ENCODE measurements around the gene SUFU.
A peak's percentile ranks its signal among the peaks of the same experiment; 100 is the strongest.

SUFU gene

DNA sequence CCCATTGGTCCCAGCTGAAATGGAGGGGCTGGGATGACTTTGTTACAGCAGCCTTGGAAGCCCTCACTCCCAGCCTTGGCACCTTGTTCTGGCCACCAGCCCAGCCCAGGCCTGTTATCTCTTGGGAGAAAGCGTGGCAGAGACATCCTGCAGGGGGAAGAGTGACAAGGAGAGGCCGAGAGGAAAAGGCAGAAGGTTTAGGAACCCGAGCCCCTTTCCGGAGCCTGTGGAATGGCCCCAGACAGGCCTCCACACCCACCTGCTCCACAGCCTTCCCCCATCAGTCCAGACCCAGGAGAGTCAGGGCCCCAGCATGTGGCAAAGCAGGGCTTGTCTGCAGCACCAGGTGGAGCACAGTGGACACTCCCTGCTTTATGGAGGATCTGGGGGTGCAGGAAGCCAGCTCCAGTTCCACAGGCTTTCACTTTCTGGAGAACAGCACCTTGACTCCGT is 116.4 kb downstream of the SUFU start:
- DNase-seq (ENCODE audit: low spot score) = no peak

DNA sequence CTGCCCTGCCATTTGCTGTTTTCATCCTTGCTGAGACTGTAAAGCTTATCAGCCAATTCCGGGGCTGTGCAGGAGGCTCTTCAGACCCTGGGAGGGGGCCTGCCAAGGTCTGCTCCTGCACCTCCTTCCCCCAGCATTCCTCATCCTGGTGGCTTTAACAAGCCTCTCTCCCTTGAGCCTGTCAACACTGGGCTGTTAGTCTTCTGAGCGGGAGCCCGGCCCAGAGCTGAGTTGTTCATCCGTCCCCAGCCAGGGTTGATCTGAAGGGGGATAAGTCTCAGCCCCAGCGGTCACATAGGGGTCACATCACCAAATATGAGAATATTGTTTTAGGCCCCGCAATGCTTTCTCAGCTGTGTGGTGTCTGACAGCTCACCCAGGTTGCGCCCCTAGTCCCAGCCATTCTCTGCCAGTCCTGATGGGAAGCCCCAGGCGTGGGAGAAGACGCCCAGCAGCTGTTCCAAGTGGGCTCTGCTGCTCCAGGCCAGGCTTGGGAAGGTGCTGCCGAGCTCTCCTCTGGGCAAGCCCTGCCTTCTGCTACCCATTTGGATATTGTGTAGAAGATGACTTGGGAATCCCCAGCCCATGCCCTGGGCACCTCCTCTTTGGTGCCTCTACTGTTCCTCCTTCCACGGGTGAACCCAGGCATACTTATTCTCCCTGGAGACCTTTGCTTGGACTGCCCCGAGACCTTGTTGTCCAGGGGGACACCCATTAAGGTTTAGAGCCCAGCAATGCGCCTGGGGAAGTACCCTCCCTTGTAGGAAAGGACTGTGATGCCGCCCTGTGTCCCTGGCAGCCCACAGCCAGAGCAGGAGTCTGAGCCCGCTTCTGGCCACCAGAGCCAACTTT is 117.0 kb downstream of the SUFU start:
- DNase-seq (ENCODE audit: low spot score) = no peak

DNA sequence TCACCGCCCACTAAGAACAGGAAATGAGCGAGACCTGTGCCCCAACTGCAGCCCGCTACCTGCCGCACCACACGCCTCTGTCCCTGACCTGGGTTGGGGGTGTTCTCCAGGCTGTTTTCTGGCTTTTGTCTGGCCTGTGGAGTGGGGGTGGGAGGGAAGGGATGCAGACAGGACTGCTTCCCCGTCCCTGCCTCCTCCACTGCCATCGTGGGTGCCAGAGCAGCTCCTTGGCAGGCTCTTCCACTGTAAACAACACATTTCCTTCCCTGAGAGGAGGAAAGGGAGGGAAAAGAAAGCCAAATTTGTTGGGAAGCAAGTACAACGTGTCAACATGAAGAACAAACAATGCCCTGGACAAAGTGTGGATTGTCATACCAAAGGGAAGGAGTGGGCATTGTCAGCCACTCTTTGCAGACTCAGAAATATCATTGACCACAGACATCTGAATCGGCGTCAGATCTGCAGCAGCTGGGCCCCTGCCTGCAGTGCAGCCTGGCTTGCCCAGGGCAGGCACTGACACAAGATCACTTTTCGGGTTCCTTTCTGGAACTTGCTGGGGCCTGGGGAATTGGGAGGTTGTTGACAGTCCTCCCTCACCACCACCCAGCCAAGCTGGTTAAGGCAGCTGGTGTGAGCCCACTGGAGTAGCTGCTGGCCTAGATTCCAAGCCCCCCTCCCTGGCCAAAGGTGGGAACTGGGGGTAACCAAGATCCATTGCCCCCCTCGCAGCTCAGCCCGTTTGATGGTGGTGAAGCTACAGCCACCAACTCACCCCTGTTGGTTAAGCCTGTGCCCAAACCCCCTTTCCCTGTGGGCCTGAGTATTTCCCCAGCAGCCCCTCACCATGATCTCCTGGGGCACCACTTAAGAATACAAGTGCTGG is 117.9 kb downstream of the SUFU start:
- DNase-seq (ENCODE audit: low spot score) = peak; percentile 66

DNA sequence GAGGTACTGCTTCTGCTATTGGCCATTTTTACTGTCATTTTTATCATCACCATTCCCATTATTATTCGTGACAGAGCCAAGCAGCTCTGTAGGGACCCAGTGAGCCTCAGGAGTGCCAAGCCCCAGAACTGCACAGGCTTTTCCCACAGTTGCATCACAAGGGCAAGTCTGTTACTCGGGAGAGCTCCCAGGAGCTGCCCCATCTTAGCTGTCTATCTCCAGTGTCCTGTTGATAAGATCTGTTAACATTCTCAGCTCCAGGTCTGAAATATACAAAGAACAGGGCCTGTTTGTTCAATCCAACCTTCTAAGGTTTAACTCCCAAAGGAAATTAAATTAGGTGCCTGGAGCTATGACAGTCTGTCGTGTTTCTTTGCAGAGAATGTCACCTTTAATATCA is 120.3 kb downstream of the SUFU start:
- DNase-seq (ENCODE audit: low spot score) = no peak

DNA sequence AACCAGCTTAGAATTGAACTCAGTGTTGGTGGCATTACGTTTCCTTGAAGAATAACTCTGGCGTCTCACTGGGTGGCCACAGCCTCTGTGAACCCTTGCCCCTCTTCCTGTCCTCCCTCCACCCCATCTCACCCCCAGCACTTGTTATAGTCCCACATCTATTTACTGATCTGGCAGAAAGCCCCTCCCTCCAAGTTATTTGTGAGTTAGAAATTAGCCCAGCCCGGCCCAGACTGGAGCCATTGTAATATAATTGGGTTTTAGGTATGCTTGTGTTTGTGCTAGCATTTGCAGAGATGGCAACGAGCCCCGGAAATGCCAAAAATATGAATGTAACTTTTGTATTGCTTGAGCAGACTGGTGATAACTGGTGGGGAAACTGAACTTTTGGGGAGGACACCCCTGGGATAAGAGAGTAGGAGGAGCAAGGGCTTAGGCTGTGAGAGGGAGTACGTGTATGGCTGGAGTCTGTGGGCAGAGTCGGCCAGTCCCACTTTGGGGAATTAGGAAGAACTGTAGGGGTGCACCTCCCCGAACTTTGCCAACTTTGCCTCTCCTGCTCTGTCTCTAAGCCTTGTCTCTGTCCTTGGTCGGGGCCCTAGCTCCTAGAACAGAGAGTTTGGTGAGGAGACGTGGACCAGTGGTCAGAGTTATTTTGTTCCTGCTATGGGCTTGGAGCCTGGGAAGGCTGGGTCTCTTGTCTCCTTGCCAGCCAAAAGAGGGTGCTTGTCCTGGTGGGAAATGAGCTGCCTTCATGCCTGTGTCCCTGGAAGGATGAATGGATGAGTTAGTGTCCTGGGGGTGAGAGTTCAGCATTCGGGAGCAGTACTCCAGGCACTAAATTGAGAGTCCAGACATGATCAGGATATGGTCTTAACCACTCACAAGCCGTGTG is 121.2 kb downstream of the SUFU start:
- no peak for DNase-seq (ENCODE audit: low spot score)

DNA sequence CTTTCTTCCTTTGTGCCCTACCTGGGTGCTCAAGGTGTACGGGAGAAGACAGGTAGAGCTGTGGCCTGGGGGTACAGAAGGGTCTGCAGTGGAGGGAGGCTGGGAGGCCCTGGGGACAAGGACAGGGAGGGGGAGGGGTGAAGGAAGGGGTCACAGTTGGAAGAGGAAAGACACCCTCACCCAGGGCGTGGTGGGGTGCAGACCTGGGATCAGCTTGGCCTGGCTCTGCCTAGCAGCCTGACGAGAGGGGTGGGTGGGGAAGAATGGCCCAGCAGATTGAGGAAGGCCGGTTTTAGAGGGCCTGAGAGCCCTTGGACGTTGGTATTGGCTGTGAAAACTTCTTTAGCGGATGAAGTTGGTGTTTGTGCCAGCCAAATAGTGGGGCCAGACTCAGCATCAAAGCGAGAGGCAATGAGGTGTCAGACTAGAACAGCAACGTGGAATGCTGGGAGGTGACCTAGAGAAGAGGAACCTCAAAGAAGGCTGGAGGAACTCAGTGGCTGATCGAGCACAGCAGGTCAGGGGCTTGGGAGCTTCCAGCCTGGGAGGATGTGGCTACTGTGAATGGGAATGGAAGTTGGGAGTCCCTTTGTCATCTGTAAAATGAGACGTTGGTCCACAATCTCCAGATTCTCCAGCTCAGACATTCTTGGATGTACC is 122.4 kb downstream of the SUFU start:
- peak; percentile 13 for DNase-seq (ENCODE audit: low spot score)

DNA sequence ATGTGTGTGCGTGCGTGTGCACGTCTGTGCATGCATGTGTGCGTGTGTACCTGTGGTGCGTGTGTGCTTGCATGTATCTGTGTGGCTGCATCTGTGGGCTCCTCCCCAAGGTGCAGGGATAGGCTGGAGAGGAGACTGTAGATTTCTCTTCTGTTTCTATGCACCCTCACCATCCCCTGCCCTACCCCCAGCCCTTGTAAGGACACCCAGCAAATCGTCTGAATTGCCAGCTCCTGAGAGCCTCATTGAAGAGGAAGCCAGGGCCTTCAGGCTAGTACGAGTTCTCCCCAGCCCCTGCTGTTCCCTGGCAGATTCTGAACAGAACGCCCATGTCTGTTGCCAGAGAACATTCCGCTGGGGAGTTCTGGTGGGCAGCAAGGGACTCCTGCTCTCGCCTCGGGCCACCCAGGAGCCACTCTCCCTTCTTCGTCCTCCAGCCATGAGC is 123.5 kb downstream of the SUFU start:
- peak; percentile 73 for DNase-seq (ENCODE audit: low spot score)

DNA sequence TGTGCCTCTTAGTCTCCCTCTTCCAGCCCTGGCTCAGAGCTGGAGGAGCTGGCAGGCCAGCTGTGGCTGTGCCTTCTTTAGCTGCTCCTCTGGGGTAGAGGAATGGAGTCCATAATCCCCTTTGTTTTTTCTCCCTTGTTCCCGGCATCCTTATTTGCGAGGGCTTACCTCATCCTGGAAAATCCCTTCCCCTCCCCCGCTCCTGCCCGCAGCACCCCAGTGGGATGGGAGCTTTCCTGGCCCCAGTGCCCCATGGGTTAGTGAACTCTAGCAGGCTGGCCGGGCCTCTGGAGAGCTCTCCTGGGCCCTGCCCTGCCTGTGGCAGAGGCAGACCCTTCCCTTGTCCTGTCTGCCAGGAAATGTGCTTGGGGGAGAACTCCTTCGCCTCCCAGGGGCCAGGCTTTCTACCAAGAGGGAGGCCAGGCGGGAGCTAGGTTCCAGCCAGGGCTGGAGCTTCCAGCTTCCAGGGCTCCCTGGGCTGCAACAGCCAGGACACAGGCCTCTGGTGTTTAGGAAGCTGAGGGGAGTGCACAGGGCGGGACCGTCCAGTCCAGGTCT is 124.0 kb downstream of the SUFU start:
- DNase-seq (ENCODE audit: low spot score) = peak; percentile 31

DNA sequence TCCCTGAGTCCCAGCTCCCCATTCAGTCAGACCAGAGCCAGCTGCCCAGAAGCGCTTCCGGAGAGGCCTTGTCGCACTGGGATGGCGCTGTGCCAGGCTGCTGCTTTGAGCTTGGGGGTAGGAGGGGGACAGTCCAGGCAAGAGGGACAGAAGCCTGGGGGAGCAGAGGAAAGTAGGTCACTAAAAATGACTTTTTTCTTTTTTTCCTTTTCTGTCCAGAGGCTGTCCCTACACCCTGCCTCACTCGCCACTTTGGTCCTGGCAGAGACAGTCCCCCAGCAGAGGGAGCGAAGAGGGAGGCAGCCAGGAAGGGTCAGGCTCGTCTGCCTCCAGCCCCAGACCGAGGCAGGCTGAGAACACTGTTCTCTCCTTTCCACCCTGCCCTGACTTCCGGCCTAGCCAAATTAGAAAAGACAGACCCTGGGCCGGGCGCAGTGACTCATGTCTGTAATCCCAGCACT is 124.7 kb downstream of the SUFU start:
- peak; percentile 91 for DNase-seq (ENCODE audit: low spot score)

DNA sequence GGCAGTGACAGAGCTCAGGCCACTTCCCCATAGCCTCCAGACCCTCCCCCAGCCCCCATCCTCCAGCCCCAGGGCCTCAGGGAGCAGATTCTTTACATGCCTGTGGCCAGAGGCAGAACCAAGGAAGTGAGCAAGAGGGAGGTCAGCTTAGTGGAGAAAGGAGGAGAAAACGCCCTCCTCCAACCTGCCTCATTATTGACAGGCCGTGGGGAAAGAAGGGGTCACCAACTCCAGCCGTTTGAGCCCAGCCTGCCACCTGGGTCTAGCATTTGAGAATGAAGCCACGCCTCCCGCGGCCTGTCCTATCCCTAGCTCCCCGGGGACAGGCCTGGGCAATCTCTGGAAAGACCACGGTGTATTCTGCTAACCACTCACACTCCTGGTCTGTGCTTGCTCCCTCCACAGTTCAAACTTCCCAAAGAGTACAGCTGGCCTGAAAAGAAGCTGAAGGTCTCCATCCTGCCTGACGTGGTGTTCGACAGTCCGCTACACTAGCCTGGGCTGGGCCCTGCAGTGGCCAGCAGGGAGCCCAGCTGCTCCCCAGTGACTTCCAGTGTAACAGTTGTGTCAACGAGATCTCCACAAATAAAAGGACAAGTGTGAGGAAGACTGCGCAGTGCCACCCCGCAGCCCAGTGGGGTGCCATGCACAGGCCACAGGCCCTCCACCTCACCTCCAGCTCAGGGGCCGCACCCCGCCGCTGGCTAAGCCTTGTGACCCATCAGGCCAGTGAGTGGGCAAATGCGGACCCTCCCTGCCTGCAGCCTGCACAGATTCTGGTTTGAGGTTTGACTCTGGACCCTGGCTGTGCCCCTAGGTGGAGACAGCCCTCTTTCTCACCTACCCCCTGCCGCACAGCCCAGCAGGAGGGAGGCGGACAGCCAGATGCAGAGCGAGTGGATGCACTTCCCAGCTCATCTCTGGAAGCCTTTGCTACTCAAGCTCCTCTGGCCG is 126.2 kb downstream of the SUFU start:
- no peak for DNase-seq (ENCODE audit: low spot score)

DNA sequence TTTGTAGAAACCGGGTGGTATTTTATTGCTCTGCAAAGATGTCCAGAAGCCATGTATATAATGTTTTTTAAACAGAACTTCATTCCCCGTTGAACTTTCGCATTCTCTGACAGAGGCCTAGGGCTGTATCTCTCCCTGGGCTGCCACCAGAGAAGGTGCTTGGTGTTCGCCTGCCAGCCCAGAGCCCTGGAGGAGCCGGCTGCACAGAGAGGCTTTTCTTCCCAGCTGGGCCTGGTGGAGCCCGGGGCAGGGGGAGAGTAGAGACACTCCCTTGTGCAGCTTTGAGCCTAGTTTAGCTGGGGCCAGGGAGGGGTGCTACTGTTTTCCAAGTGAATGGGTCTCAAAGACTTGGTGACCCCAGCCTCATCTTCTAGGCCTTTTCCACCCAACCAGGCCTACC is 126.9 kb downstream of the SUFU start:
- DNase-seq (ENCODE audit: low spot score) = peak; percentile 28

DNA sequence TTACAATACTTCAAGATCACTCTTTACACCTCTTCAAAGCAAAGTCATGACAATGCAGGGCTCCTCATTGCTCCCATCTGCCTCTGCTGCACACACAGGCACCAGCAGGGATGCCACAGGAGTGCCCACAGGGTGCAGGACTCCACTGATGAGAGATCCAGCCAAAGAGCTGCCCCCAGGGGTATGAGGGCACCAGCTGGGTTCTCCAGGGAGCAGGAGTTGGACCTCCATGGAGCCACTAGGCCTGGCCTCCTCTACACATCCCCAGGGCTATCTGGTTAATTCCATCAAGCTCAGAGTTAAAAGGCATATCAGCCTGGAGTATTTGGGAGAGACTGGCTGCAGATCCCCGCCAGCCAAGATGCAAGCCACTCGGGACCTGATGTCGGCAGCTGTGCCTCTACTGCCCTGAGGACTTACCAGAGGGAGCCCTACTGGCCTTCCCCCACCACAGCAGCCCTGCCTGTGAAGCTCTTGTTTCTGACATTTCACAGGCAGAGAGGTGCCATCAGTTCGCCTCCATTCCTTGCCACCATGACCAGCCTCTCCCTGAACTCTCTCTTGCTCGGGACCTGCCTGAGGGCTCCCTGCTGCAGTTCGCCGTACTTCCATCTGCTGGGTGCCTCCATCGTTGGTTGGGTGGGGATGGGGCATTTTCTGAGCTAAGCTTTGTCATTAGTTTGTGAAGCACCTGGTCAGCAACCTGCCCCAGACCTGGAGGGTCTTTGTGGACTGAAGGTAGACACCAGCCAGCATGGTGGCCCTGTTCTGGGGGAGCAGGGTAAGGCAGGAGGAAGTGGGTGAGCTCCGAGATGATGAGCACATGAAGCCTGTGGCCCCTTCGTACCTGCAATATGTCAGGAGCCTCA is 128.0 kb downstream of the SUFU start:
- no peak for DNase-seq (ENCODE audit: low spot score)

DNA sequence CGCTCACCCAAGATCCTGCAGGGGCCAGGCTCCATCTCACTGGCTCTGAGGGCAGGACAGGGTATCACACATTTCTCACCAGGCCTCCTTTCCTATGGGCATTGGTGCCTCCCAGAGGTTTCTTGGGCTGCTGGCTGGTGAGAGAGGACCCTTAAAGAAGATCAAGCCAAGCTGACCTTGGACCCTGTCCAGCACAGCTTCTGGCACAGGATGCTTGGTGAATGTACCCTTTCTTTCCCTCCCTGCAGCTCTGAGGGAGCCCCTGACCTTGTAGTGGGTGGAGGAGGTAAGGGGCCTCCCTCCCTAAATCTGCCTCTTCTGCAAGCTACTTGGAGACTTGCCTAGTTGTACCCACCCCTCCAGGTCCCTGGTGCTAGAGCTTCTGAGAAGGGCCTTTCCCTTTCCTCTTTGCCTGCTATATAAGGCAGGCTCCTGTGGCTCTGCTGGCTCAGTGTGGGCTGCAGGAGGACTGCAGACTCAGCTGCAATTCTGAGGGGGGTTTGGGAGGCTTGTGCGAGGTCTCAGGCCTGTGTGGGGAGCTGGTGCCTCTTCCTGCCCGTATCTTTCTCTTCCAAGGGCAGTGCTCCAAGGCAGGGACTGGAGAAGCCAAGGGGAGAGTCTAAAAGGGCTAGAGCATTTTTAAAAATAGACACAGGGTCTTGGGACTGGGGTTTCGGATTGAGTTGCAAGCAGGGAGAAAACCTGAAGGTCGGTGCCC is 128.8 kb downstream of the SUFU start:
- no peak for DNase-seq (ENCODE audit: low spot score)

DNA sequence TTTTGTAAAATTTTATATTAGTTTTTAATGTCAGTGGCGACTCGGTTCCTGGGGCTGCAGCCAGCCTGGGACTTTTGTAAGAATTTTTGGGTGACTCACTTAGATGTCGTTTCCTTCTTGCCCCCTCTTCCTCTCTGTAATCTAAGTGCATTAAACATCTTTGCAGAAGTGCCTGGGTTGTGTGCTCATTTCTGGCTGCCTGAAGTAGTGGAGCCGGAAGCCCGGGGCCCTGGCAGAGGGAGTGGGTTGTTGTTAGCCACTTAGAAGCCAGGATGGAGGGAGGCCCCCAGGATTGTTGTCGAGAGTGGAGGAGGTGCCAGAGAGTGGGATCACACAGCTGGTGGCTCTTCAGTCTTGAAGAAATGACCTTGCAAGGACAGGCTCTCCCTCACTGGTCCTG is 129.5 kb downstream of the SUFU start:
- DNase-seq (ENCODE audit: low spot score) = no peak

DNA sequence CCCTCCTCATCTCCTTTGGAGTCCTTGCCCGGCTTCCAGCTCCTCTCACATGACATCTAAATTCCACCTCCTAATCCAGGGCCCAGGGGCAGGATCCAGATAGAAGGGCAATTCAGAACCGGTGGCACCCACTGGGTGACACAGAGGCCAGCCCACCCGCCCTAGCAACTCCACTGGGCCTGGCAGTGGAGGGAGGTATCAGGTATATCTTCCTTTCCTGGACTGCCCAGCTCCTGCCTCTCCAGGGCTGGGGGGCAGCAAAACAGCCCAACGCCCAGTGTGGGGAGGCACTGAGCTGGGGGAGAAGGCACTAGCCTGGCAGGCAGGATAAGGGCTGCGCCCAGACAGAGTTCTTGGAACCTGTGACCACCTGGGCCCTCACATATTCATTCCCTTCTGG is 130.1 kb downstream of the SUFU start:
- DNase-seq (ENCODE audit: low spot score) = no peak

DNA sequence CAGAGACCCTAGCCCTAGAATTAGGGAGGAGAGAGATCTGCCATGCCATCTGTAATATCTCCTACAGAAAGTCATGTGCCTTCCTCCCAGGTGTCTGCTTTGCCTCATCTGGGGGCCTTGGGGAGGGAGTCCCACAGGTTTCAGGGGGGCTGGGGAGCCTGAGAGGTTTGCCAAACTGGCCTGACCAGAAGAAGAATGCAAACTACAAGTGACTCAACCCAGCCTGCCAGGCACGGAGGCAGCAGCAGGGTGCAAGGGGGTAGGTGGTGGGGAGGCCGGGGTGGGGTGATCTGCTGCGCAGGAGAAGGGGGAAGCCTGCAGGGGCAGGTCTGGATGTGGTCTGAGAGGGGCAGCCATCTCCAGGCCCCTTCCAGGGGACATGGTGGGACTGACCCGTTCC is 130.9 kb downstream of the SUFU start:
- DNase-seq (ENCODE audit: low spot score) = no peak

DNA sequence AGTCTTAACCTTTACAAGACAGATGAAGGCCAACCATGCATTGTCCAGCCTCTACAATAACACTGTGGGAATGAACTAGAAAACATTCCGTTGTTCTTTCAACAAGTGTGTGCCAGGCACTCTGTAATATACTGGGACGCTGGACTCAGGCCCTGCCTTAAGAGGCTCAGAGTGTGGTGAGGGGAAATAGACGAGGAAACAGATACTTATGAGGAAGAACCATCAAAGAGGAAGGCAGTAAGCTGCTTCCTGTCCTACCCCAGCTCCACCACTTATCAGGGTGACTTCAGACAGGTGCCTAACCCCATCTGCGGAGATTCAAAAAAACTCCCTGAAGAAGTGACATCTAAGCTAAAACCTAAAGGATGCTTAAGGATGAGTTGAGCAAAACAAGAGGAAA is 131.6 kb downstream of the SUFU start:
- no peak for DNase-seq (ENCODE audit: low spot score)

DNA sequence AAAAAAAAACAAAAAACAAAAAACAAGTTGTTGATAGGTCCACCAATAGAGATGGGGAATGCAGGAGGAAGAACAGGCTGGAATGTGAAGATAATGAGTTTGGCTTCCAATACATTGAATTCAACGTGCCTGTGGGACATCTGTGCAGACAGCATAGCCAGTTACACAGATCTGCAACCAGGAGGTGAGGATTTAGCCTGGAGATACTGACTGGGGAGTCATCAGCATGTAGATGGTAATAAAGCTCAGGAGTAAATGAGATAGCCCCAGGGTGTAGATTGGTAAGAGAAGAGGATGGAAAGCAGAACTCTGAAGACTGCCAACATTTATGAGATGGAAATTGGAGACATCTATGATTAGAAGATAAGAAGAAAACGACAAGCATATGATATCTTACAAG is 135.8 kb downstream of the SUFU start:
- no peak for DNase-seq (ENCODE audit: low spot score)

All from Ammon's horn (tissue), 1 donor.